HG03571 (cell line): ENCODE results near the gene ARHGAP36.

ENCODE experiments used
- ATAC-seq: cut with Tn5 transposase; IDR thresholded peaks from one replicate; pipeline ENCODE4 v1.9.1; 2021; ENCODE audit not compliant: unreplicated experiment

Gene ARHGAP36

DNA sequence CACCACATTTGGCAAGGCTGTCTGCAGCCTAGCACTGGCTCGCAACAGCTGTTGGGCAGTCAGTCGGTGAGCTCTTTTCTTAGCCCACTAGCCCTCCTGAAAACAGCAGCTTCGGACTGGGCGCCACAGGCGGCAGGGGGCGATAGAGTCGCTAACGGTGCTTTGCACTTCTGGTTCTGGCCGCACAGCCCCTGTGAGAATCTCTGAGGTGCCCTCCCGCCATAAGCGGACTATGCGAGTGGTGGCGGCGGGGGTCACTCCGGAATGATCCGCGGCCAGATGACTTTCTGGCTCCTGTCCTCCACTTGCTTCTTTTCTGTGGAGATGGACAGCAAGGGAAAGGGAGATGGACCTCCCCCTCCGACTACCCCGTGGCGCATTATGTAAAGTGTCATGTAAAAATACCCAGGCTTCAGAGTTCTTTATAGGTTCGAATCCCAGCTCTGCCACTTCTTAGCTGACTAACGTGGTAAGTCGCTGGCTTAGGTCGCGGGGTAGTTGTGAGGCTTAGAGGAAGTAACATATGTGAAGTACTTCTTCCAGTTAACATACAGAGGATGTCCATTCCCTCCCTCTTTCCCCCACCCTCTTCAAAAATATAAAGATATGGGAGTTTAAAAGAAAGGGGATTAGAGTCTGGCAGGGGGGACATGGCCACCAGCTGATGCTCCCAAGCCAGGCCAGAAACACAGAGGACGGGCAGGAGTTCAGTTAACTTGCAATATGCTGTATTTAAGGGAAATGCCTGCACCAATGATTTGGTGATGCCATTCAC is 11.0 kb downstream of the ARHGAP36 start:
- ATAC-seq, result no peak

DNA sequence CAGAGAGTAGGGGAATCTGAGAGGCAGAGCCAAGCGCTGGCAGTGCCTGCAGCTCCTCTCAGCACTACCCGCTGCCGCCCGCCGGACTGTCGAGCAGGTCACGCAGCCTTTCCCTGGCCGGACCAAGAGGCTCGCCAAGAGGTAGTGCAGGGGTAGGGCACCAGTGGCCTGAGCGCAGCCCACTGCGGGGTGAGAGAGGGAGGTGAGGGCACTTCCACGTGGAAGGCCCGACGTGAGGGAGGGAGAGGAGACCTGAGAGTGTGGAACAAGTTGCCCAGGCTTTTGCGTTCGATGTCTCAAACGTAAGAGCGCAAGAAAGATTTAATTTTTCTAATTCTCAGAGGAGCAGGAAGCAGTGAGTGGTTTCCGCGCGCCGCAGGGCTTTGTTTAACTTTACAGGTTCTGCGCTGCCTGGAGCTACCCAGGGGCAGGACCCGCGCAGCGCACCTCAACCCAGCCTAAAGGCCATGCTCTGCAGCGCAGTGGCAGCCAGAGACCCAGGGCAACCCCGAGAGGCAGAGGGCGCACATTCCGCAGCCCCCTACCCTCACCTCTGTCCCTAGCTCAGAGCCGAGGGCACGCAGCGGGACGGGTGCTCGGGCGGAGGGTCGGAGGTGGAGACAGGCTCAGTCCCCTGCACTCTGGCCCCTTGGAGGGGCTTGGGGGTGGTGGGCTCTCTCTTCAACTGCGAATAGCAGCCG is 14.9 kb downstream of the ARHGAP36 start:
- ATAC-seq, result no peak

DNA sequence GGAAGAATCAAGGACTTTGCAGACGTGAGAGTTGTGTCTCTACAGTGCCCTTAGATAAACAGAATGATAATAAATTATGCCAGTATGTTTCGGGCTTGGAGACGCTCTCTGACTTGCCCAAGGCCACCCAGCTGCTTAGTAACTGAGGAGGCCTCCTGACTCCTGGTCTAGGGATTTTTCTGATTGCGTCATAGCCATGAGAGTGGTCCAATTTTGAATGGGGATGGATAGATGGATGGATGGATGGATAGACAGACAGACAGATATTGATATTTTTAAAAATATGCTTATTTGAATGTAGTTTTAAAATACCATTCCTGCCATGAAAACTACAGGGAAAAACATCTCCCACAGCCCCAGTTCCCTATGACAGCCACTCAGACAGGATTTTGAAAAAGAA is 15.5 kb downstream of the ARHGAP36 start:
- ATAC-seq, result no peak

DNA sequence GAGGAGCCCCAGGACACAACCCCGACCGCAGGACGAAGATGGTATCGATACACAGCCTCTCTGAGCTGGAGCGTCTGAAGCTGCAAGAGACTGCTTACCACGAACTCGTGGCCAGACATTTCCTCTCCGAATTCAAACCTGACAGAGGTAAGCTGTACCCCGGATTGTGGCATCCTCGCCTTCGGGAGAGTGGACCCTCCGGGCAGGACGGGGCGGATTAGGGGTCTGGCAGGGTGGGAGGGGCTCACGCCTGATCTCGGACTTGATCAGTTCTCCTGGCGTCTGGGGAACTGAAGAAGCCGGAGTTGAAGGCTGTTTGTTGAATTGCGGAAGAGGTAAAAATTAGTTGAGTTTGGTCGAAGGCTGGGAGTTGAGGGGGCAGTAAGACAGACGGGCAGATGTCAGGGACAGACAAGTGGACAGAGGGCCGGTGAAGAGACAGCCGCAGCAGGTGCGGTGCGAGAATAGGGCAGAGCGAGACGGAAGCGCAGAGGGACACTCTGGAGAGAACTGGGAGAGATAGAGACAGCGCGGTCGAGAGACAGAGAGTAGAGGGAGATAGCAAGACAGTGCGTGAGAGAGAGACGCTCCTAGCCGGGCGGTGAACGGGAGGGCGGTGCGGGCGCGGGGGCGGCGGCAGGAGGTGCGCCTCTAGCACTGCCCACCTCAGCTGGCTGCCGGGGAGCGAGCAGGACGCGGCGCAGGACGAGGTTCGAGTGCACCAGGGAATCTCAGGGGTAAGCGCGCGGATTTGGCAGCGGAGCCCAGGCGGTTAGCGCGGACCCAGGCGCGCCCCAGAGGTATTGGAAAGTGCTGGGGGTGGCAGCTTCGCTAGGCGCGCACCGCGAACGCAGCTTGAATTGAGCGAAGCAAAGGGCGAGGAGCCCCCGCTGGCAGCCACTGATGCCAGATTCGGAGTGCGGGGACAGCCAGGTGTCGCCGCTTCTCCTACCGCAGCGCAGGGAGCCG is 23.9 kb downstream of the ARHGAP36 start:
- ATAC-seq, result no peak

- no peak for ATAC-seq
Measured at GRCh38 chrX:131083510-131084142, 25.5 kb downstream of the ARHGAP36 start.

DNA sequence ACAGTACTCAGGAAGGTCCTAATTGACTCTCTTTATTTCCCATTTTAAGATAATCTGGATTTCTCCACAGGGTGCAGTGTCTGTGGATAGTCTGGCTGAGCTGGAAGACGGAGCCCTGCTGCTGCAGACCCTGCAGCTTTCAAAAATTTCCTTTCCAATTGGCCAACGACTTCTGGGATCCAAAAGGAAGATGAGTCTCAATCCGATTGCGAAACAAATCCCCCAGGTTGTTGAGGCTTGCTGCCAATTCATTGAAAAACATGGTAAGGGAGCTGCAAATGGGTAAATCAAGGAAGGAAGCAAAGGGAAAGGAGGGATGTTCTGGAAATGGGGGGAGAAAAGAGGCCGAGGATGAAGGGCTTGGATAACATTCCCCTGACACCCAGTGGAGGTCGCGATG is 26.0 kb downstream of the ARHGAP36 start:
- no peak for ATAC-seq

GRCh38 chrX:131136776-131137175 is 78.6 kb downstream of the ARHGAP36 start:
- ATAC-seq, result no peak

DNA sequence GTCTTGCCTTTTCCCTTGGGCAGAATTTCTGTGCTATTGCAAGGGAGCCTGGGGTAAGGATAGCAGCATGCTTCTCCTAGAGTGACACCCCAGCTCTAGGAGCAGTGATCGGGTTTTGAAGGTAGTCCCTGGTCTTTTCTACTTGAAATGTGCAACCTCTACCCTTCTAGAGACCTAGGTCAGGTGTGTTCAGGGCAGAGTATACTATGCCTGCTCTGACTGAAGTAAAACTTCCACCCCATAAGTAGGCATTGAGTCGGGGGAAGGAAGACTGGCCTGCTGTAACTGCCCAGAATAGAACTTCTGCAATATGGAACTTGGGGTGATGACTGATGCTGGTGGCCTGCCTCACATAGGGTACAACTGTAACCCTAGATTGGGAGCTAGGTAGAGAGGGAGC is 80.9 kb downstream of the ARHGAP36 start:
- ATAC-seq, result no peak
